Testis (tissue), 2 donors: ENCODE data around the gene FRYL.

ENCODE experiments used
- POLR2A ChIP-seq: fragments of 450-650 bp; IDR thresholded peaks from one replicate; pipeline ENCODE4 v1.6.1; 2017; ENCODE audit warnings: antibody characterized with exemption, mild to moderate bottlenecking, moderate library complexity
- TF ChIP-seq, protein P1 (sequence below), 3 experiments: fragments of 450-650 bp in 2 of 3; fragments of 200-600 bp in 1 of 3; sonication (generic) in 1 of 3; IDR thresholded peaks; one replicate each; pipeline ENCODE4 v1.5.1; 2016 to 2019; ENCODE audit warnings: antibody characterized with exemption in 3 of 3, mild to moderate bottlenecking in 2 of 3, moderate library complexity in 1 of 3

DNA sequence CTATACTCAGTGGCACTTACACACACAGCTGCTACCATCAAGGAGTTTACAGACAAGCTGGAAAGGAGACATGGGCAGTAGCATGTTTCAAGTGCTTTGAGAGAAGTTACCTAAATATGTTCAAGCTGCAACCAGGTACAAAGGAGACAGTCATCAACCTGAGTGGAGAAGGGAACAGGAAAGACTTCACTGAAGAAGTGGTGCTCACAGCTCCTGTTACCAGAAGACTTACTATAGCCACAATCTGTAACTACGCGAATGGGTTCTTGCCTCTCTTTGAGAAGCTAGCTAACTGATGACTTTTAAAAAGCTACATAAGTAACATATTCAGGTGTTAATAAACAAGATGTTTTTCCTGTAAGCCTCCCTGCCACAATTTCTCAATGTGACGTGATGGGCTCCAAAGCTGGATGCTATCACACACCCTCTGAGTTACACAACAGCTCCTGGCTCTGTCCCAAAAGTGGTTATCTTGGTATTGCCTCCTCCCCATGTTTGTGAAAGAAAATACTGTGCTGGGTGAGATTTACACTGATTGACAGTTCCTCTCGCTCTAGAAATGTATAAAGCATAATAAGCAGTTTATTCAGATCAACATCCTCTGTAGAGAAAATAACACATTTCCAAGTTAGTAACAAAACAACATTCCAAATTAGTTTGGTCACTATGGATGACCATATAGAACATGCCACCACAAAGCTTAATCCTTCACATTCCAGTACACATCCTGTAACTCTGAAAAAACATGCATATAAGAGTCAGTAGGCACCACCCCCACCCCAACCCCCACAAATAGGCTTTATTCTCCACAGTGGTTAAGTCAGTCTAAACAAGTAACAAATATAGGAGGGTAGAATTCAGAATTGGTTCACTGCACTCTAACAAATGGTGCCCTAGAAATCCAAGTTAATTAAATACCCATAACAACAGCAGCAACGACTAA is 81.8 kb downstream of the FRYL start:
- TF ChIP-seq, protein P1, sequence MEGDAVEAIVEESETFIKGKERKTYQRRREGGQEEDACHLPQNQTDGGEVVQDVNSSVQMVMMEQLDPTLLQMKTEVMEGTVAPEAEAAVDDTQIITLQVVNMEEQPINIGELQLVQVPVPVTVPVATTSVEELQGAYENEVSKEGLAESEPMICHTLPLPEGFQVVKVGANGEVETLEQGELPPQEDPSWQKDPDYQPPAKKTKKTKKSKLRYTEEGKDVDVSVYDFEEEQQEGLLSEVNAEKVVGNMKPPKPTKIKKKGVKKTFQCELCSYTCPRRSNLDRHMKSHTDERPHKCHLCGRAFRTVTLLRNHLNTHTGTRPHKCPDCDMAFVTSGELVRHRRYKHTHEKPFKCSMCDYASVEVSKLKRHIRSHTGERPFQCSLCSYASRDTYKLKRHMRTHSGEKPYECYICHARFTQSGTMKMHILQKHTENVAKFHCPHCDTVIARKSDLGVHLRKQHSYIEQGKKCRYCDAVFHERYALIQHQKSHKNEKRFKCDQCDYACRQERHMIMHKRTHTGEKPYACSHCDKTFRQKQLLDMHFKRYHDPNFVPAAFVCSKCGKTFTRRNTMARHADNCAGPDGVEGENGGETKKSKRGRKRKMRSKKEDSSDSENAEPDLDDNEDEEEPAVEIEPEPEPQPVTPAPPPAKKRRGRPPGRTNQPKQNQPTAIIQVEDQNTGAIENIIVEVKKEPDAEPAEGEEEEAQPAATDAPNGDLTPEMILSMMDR (IDR thresholded peaks at IDR 0.05), result no peak
- TF ChIP-seq POLR2A, result no peak
